Measurements from ENCODE around the gene TNRC6B.

- TF ChIP-seq POLR2A (IDR thresholded peaks at IDR 0.05) (no peak), CTCF (IDR thresholded peaks at IDR 0.05) (no peak), POLR2AphosphoS5 (IDR thresholded peaks at IDR 0.05) (no peak)
These were observed 63.0 kb downstream of the TNRC6B start for GRCh38 chr22:40240686-40241085.

Data from breast epithelium (tissue), 3 donors.